LoVo (cell line): ENCODE measurements around the gene MPZL2.

Source experiments
- DNase-seq: peaks from one replicate; pipeline ENCODE4 v3.0.0-alpha.2; 2016; ENCODE audit warnings: low spot score

MPZL2 gene

DNA sequence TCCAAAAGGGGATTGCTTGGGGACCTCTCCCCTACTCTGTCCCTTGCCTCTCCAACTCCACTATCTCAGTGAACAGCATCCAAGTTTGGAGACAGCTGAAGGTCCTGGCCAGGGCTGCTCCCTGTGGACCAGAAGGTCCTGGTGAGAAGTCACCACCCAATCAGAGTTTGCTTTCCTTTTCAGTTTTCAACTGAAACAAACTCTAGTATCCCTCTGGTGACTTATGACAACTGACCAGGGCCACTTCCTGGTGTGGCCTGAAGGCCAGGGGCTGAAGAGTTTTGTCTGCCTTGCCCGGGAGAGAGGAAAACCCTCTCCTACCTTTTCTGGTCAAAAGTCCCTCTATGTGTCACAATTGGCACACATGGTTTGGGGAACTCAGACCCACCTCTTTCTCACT is 44.4 kb downstream of the MPZL2 start:
- no peak for DNase-seq

- no peak for DNase-seq
Measured at GRCh38 chr11:118219244-118219643, 44.9 kb downstream of the MPZL2 start.

- DNase-seq, result no peak
Measured at GRCh38 chr11:118217575-118217974, 46.5 kb downstream of the MPZL2 start.

- no peak for DNase-seq
Measured at GRCh38 chr11:118216621-118217481, 47.2 kb downstream of the MPZL2 start.

DNA sequence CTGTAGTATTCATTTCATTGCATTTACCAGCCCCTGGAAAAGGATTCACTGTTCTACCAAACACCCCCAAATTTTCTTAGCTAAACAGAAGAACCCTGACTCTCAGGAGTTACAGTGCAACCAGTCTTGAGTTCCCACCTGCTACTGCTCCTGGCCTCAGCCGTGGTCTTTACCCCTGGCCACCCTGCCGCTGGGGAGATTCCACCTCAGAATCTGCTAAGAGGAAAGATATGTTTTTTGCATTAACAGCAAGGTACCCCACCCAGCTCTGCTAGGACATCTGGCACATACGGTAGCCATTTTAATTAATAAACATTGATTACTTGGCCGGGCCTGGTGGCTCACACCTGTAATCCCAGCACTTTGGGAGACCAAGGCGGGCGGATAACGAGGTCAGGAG is 48.3 kb downstream of the MPZL2 start:
- no peak for DNase-seq

- no peak for DNase-seq
Measured at GRCh38 chr11:118215262-118215661, 48.8 kb downstream of the MPZL2 start.

GRCh38 chr11:118214210-118214914 is 49.7 kb downstream of the MPZL2 start:
- DNase-seq, result no peak

GRCh38 chr11:118213781-118214180 is 50.3 kb downstream of the MPZL2 start:
- peak; percentile 28 for DNase-seq

- DNase-seq, result no peak
Measured at GRCh38 chr11:118213201-118213600, 50.9 kb downstream of the MPZL2 start.

DNA sequence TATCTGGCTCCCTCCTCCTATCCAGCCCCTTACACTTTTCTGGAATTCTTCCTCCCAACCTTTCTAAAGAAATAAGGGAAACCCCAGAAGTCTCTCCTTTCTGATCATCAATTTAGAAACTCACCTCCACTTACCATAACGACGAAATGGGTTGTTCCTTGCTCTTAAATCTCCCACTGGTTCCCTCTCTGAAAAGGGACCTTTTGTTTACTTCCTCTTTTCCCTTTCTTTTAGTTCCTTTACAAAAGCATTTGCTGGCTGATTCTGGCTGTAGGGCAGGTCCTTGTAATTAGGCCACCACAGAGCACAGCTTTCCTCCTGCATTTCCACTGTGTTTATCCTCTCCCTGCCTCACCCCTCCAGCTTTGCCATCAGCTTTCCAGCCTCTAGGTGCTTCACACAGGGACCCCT is 51.3 kb downstream of the MPZL2 start:
- no peak for DNase-seq

DNA sequence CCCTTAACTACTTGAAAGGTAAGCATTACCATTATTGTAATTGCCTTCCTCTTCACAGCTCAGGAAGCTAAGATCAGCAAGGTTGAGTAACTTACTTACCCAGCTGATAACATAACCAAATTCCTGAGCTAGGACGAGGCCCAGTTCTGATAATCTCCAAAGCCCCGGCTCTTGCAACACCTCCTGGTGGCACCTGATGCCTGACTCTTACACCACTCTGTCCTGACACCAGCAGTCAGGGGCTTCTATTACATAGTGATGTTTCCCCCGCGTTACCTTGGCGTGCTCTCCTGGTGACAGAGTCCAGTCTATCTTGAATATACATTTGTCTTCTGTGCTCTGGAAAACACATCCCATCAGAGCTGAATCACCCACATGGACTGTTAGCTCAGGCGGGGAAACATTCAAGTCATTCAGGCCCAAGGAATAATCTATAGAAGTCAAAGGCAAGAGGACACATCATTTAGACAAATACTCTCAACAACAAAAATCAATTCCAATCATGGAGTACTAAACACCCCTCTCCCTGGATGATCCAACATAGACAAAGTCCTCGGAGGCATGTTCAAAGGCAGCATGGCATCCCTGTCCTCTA is 51.9 kb downstream of the MPZL2 start:
- peak; percentile 6 for DNase-seq

- DNase-seq, result no peak
Measured at GRCh38 chr11:118211006-118211405, 53.1 kb downstream of the MPZL2 start.

DNA sequence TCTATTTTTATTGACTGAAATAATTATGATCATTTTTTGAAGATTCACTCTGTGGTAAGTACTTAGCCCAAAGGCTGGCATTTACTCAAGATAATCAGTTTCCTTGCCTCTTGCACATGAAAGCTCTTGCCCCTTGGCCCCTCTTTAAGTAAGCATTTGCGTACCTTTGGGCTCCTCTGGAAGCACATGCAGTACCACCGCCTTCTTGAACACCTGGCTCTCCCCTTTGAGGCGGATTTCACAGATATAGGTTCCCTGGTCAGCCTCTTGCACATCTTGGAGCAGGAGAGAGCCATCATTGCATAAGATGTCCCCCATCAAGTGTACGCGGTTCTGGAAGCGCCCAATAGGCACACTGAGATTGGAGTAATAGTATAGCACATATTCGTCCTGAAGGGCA is 53.8 kb downstream of the MPZL2 start:
- DNase-seq, result no peak

DNA sequence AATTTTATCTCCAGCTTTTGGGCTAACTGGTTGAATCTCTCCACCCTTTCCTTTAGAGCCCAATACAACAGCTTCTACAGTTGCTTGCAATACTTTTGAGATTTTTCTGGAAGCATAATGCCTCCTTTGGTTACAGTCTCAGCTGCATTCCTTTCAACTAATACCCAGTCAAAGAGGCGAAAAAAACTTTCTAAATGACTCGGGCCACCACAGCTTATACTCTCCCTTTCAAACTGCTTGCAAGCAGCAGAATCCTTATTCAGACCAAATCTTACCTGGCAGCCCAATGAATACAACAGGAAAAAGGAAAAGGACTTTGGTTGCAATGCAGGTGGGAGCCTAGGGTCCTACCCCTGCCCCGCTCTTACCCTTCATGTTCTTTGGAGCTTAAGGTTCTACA is 55.1 kb downstream of the MPZL2 start:
- DNase-seq, result no peak

GRCh38 chr11:118207079-118207478 is 57.0 kb downstream of the MPZL2 start:
- DNase-seq, result no peak

GRCh38 chr11:118206391-118207031 is 57.6 kb downstream of the MPZL2 start:
- DNase-seq, result no peak

DNA sequence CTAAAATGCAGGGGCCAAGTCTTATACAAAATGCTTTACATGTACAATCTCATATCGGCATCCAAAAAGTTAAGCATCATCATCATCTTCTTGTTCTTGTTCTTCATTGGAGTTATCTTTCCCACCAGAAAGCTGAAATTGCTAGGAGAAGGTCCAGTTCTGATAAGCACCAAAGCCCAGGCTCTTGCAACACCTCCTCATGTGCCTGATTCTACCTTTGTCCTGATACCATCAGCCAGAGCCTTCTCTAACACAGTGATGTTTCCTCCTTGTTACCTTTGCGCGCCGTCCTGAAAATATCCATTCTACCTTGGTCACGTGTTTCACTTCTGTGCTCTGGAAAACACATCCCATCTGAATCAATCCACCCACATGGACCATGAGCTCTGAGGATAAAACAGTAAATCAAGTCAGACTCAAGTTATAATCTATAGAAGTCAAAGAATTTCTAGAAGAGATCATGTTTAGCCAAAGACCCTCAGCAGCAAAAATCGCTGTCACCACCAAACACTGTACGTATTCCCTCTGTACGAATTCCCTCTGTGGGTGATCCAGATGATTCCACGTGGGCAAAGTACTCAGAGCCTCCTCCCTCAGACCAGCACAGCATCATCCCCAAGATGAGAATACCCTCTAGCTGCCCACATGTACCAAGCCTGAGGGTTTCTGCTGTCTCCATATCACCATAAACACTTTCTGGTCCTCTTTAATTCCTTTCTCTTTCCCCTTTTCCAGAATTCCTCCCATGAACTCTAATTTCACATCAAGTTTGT is 58.3 kb downstream of the MPZL2 start:
- DNase-seq, result no peak
